ENCODE measurements around the gene GBE1.
"Not testable (repeated sequence)": the region's sequence is repeated elsewhere in the genome, so short reads cannot be mapped to it uniquely, and the experiment has no call there.

Gene GBE1

GRCh38 chr3:81531263-81531662 lies 230.2 kb downstream of the GBE1 start:
- no peak for DNase-seq (ENCODE audit: low read depth)

DNA sequence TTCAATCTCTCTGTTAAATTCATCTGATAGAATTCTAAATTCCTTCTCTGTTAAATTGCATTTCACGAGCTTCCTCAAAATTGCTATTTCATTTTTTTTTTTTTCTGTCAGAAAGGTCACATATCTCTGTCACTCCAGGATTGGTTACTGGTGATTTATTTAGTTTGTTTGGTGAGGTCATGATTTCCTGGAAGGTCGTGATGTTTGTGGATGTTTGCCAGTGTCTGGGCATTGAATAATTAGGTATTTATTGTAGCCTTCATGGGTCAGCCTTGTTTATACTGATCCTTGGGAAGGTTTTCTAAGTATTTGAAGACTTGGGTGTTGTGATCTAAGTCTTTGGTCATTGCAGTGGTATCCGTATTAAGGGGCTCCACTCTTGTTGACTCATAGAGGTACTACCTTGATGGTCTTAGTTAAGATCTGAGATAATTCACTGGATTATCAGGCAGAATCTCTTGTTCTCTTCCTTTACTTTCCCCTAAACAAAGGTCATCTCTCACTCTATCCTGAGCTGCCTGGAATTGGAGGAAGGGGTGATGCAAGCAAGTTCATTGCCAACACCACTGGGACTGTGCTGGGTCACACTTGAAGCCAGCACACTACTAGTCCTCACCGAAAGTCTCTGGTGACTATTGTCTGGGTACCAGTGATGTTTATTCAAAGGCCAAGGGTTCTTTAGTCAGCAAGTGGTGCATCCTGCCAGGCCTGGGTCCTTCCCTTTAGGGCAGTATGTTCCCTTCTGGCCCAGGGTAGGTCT lies 231.1 kb downstream of the GBE1 start:
- no peak for DNase-seq (ENCODE audit: low read depth)

DNA sequence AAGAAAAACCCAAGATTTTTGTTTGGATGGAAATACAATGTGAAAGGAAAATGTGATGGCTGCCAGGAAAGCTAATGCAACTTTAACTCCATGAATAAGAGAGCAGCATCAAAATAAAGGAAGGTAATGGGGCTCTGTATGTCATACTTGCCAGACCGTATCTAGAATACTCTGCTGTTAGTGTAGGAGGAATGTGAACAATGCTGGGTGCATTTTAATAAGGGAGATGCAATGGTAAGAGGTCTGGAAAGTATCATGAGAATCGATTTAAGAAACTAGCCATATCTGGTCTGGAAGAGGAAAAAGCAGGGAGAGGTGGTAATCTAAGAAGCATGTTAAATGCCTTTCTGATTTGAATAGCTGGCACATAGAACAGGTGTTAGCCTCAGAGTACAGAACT lies 239.6 kb downstream of the GBE1 start:
- no peak for DNase-seq (ENCODE audit: low read depth)

- no peak for DNase-seq (ENCODE audit: low read depth)
Observed at GRCh38 chr3:81518945-81519344, 242.5 kb downstream of the GBE1 start.

- DNase-seq (ENCODE audit: low read depth), result no peak
Observed at GRCh38 chr3:81516042-81516441, 245.4 kb downstream of the GBE1 start.

DNA sequence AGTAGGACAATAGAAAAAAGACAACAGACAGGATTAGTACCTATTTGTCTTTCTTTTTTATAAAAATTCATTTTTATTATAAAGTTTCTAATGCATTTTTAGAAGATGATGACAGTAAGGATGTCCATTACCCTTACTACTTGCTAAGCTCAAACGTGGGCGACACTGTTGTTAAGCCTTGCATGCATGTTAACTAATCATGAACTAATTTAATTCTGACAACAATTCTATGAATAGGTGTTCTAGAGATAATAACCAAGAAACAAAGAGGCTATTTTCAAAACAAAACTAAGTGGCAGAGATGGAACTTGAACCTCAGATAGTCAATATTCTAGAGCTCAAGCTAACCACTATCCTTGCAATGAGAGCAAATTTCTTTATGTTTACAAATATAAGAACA lies 247.9 kb downstream of the GBE1 start:
- DNase-seq (ENCODE audit: low read depth), result no peak

DNA sequence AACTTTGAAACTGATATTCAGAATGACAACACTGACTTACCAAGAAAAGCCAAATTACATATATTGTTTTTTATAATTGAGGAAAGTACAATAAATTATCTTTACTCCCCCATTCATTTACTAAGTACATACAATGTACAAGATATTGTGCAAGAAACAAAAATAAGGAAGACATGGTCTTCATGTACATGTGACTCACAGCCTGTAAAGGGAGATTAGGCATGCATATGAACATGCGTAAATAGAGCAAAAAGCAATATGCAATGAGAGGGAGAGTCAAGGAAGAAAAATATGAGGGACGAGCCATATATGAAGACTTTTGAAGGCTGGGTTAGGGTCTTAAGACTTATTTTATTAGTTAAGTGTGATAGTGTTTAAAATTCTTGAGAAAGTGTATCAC lies 258.4 kb downstream of the GBE1 start:
- DNase-seq (ENCODE audit: low read depth), result no peak

DNA sequence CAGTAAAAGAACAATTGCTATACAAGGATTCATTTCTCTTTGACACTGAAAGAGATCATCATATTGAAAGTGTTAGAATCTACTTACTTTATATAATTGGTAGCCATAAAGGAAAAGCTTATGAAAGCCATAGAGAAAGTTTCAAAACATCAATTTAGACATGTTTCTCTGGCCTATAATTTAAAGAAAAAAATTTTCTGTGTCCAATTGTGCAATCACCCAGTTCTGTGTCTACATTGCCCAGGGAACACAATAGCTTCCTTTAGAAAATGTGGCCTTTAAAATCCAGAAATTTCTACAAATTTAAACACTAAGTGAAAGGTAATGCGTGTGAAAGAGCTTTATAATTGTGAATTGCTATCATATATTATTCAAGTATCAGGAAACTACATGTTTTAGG lies 259.2 kb downstream of the GBE1 start:
- DNase-seq (ENCODE audit: low read depth), result no peak

DNA sequence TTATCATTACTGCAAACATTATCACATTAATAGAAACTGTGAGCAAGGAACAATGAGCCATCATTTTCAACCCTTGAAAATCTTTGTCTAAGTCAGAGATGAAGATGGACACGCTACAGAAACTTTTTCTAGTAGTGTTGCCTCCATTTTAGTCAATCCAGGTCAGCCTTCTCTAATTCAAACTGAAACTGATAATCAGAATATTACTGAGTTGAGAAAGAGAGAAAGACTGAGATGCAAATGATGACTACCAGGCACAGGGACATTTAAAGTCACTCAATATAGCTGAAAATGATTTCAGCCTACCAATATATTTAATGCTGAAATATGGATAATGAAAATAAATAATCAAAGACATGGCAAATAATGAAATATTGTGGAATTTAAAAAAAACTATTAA lies 261.4 kb downstream of the GBE1 start:
- DNase-seq (ENCODE audit: low read depth), result no peak

GRCh38 chr3:81497572-81498251 lies 263.7 kb downstream of the GBE1 start:
- no peak for DNase-seq (ENCODE audit: low read depth)

- DNase-seq (ENCODE audit: low read depth), result no peak
Observed at GRCh38 chr3:81496407-81497104, 264.9 kb downstream of the GBE1 start.

DNA sequence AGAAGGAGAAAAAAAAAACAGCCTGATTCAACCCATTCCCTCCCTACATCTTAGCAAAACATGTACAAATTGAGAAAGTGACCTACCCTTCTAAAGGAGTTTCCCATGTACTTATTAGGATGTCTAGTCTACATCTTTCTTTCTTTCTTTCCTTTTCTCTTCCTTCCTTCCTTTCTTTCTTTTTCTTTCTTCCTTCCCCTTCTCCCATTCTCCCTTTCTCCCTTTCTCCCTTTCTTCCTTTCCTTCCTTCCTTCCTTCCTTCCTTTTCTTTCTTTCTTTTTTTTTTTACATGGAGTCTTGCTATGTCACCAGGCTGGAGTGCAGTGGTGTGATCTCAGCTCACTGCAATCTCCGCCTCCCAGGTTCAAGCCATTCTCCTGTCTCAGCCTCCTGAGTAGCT lies 269.0 kb downstream of the GBE1 start:
- DNase-seq (ENCODE audit: low read depth), result not testable (repeated sequence)

DNA sequence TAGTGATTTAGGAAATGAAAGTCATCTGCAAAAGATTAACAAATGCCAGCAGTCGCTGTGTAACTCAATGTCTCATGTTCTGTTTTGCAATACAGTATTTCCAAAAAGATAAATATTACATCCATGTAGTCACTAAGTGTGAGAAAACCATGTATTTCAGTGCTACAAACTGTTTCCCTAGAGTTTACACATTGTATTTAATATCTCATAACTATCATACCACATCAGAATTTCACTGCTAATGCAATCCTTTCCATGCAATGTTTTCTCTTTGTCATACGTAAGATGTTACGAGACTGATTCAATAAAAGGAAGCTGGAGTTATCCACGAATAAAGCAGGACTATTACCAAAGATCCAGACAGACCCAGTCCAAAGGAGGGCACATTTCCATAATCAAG lies 269.4 kb downstream of the GBE1 start:
- DNase-seq (ENCODE audit: low read depth), result no peak

DNA sequence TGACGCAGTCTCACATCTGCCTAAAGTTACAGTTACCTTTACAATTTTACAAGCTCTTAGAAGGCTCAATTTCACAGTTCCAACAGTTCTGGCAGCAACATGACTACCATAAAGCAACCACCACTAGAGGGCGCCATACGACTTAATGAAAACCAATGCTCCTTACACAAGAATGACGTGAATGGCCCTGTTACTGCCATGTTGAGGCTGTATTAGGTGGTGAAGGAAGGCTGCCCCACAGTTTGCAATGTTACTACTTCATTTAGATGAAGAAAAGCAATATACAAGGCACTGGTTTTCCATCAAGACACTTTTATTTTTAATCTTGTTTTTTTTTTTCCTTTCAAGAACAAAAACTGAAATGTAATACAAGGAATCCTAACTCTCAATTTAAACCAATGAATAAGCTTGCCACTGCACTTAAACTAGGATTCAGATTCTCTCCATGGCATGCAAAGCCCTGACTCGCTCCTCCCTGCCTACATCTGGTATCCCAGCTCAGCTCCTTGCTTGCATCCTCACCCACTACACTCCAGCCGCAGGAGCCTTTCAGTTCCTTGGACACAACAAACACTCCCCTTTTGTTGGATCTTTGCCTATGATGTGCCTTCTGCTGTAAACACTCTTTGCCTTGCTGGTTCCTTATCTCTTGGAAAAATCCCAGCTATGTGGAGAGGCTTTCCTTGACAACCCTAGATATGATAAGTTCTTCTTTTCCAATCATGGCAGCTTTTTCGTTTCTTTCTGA lies 270.7 kb downstream of the GBE1 start:
- DNase-seq (ENCODE audit: low read depth), result peak; percentile 24

GRCh38 chr3:81485444-81485865 lies 276.0 kb downstream of the GBE1 start:
- no peak for DNase-seq (ENCODE audit: low read depth)

- DNase-seq (ENCODE audit: low read depth), result no peak
Observed at GRCh38 chr3:81484520-81484919, 276.9 kb downstream of the GBE1 start.

DNA sequence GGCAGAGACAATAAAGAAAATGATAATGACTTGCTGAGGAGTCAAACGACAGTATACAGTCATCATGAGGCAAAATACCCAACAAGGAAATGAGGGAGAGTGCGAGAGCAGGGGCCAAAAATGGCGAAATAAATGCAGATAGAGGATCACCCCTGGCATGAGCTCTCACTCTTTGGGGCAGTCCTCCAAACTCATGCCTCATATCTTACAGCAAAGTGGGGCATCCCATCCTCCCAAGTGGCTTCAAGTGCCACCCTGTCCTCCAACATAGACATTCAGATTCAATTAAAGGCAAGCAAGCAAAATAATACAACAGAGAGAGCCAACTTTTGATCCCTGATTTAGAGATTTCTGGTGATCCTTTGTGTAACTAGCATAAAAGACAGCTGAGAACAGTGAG lies 278.4 kb downstream of the GBE1 start:
- no peak for DNase-seq (ENCODE audit: low read depth)

DNA sequence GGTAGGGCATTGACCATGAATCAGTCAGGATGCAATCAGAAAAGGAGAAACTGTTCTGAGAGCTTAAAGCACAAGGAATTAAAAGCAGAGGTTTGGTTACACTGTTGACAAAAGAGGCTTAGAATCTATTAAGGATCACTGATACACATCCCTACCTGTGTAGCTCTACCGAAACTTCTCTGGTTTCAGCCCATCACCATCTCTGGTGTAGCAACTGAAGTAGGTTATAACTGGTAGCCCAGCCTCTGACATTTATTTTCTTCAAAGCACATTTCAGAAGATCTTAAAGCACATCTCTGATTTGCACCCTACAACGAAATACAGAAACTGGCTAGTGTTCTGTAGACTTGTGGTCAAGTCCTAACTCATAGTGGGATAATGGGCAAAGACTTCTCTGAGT lies 283.7 kb downstream of the GBE1 start:
- DNase-seq (ENCODE audit: low read depth), result no peak

DNA sequence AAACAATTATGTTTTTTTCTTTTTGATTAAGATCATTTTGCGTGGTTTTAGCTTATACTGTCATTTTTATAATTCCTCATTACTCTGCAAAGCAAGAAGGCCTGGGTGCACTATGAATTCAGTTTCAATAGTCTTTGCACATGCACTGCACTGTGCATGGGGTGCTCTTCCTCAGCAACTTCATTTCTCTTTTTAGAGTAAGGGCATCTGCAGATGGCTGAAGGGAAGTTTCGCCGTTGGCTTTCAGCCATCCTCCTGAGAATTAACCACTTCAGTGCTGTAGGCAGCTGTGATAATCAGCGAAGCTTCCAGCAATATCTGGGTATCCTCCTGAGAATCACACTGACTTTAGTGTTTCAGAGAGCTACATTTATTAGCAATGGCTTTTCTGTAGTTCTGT lies 284.8 kb downstream of the GBE1 start:
- DNase-seq (ENCODE audit: low read depth), result no peak

- DNase-seq (ENCODE audit: low read depth), result no peak
Observed at GRCh38 chr3:81472600-81473362, 288.7 kb downstream of the GBE1 start.

DNA sequence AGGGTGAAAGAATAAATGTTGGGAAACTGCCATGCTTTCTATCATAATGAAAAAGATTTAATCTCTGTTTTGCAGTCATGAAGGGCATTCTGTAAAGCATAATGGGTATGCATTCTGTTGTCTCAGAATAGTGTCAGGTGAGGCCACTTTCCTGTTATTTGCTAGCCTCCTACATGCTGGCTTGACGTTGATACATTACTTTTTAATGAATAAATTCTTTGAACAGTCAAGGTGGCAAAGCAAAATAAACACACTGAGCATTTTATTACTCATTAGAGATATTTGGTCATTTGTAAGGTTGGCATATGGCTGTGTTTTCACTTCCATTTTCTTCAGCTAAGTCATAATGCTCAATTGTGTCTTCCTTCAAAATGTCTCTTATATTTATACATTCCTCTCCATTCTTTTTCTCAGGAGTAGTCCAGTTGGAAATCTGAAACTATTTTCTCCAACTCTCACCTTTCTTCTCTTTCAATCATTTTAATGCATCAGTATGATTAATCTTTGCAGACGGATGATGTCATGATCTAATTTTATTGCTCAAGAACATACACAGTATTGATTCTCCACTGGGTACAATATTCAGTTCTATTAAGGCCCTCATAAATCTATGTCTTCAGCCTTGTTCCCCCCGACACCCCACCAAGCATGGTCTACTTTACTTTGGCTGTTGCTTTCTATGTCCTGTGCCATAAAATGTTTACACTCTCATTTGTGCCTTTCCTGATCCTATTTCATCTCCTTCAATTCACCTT lies 290.7 kb downstream of the GBE1 start:
- DNase-seq (ENCODE audit: low read depth), result no peak
